K562 (cell line): ENCODE measurements around the gene PHF12. TPM values are rescaled to one million over a fixed set of nuclear protein-coding genes. Genes with fewer than 3 reads are reported as not detected.
A peak's percentile ranks its signal among the peaks of the same experiment; 100 is the strongest.

ENCODE experiments used
- CC2D1A ChIP-seq: fragments of 450-650 bp; IDR thresholded peaks from 2 replicates; pipeline ENCODE4 v1.6.1; 2017; ENCODE audit warnings: mild to moderate bottlenecking
- CTBP1 ChIP-seq: fragments of 450-650 bp; IDR thresholded peaks from 2 replicates; pipeline ENCODE4 v1.6.1; 2016; ENCODE audit warnings: borderline replicate concordance
- ESRRA ChIP-seq: fragments of 450-650 bp; IDR thresholded peaks from 2 replicates; pipeline ENCODE4 v1.6.1; 2014; ENCODE audit warnings: low read depth, mild to moderate bottlenecking, moderate library complexity, borderline replicate concordance
- ESRRB ChIP-seq: fragments of 250-450 bp; sonication (Bioruptor Pico); IDR thresholded peaks from 2 replicates; pipeline ENCODE4 v1.5.0; 2020; ENCODE audit warnings: mild to moderate bottlenecking, moderate library complexity, borderline replicate concordance
- FOXJ3 ChIP-seq: sonication (generic); formaldehyde crosslinking; IDR thresholded peaks from 2 replicates; pipeline ENCODE4 v1.4.0; 2020; ENCODE audit warnings: mild to moderate bottlenecking, missing genetic modification reagents
- MEIS2 ChIP-seq: fragments of 450-650 bp; IDR thresholded peaks from 2 replicates; pipeline ENCODE4 v1.6.1; 2014; ENCODE audit warnings: mild to moderate bottlenecking; ENCODE audit not compliant: partially characterized antibody
- MIER1 ChIP-seq: fragments of 450-650 bp; IDR thresholded peaks from 2 replicates; pipeline ENCODE4 v1.6.1; 2016; ENCODE audit warnings: antibody characterized with exemption, mild to moderate bottlenecking, low read depth
- NELFE ChIP-seq: IDR thresholded peaks from 2 replicates; pipeline ENCODE4 v1.6.1; 2011; ENCODE audit warnings: mild to moderate bottlenecking; ENCODE audit not compliant: insufficient read depth, insufficient read length
- PPARD ChIP-seq: fragments of 250-450 bp; sonication (Bioruptor Pico); IDR thresholded peaks from 2 replicates; pipeline ENCODE4 v1.8.0; 2022; ENCODE audit warnings: inconsistent platforms, mild to moderate bottlenecking, moderate library complexity
- RBM34 ChIP-seq: fragments of 200-400 bp; formaldehyde crosslinking; IDR thresholded peaks from 2 replicates; pipeline ENCODE4 v1.6.1; 2018; ENCODE audit warnings: low read length, borderline replicate concordance; ENCODE audit not compliant: insufficient read depth
- SNIP1 ChIP-seq: fragments of 450-650 bp; IDR thresholded peaks from 2 replicates; pipeline ENCODE4 v1.7.1; 2017; ENCODE audit warnings: low read depth, mild to moderate bottlenecking
- ZNF146 ChIP-seq: IDR thresholded peaks from one replicate; pipeline ENCODE4 v1.6.1; 2018; ENCODE audit warnings: missing compliant biosample characterization; ENCODE audit not compliant: unreplicated experiment
- ZNF3 ChIP-seq: fragments of 250-450 bp; sonication (Bioruptor Pico); IDR thresholded peaks from 2 replicates; pipeline ENCODE4 v1.5.0; 2021; ENCODE audit warnings: mild to moderate bottlenecking, moderate library complexity
- ZNF76 ChIP-seq: fragments of 250-450 bp; sonication (Bioruptor Pico); IDR thresholded peaks from 2 replicates; pipeline ENCODE4 v1.4.0; 2020; ENCODE audit warnings: mild to moderate bottlenecking, moderate library complexity, borderline replicate concordance
- ZSCAN29 ChIP-seq: fragments of 450-650 bp; IDR thresholded peaks from 2 replicates; pipeline ENCODE4 v1.6.1; 2017
- polyA plus RNA-seq, 8 experiments: library from polyadenylated mRNA; depleted of rRNA in 4 of 8; stranded (reverse) in 5 of 8; unstranded in 3 of 8; fragments of >200 nt; fragmentation: Nextera tagmentation in 2 of 8; fragmentation: Illumina TruSeq in 1 of 8; extraction: Ambion mirVana in 2 of 8; extraction: Trizol in 1 of 8; gene quantifications; 2 replicates each; pipeline versions ENCODE4 v1.2.1 to v1.2.3, GENCODE V29; 2011 to 2014; ENCODE audit warnings: inconsistent platforms in 1 of 8, missing spikeins in 1 of 8
- total RNA-seq, 7 experiments: library from RNA; depleted of rRNA in 6 of 7; stranded (reverse); fragments of >200 nt in 6 of 7; fragmentation: Illumina TruSeq in 2 of 7; extraction: Trizol in 2 of 7; gene quantifications; 2 replicates each; pipeline versions ENCODE4 v1.2.1 to v1.2.3, GENCODE V29; 2011 to 2021; ENCODE audit warnings: low replicate concordance in 1 of 7
- TF ChIP-seq, protein P1 (sequence below): sonication (generic); formaldehyde crosslinking; IDR thresholded peaks from 2 replicates; pipeline ENCODE4 v1.8.0; 2023; ENCODE audit warnings: missing genetic modification reagents, mild to moderate bottlenecking, borderline replicate concordance
- TF ChIP-seq, protein P2 (sequence below): sonication (generic); formaldehyde crosslinking; IDR thresholded peaks from 2 replicates; pipeline ENCODE4 v1.8.0; 2022; ENCODE audit warnings: missing genetic modification reagents, mild to moderate bottlenecking, moderate library complexity, borderline replicate concordance
- TF ChIP-seq, protein P3 (sequence below): fragments of 250-450 bp; sonication (Bioruptor Pico); IDR thresholded peaks from 2 replicates; pipeline ENCODE4 v1.5.0; 2021; ENCODE audit warnings: mild to moderate bottlenecking, moderate library complexity

The PHF12 gene
- total and polyA plus RNA-seq, 9 of the 15 experiments (the other 6 are each of a cell fraction or from before 2014, with no cell fraction given), result 0.82 to 31.3 (median 13.5) TPM

DNA sequence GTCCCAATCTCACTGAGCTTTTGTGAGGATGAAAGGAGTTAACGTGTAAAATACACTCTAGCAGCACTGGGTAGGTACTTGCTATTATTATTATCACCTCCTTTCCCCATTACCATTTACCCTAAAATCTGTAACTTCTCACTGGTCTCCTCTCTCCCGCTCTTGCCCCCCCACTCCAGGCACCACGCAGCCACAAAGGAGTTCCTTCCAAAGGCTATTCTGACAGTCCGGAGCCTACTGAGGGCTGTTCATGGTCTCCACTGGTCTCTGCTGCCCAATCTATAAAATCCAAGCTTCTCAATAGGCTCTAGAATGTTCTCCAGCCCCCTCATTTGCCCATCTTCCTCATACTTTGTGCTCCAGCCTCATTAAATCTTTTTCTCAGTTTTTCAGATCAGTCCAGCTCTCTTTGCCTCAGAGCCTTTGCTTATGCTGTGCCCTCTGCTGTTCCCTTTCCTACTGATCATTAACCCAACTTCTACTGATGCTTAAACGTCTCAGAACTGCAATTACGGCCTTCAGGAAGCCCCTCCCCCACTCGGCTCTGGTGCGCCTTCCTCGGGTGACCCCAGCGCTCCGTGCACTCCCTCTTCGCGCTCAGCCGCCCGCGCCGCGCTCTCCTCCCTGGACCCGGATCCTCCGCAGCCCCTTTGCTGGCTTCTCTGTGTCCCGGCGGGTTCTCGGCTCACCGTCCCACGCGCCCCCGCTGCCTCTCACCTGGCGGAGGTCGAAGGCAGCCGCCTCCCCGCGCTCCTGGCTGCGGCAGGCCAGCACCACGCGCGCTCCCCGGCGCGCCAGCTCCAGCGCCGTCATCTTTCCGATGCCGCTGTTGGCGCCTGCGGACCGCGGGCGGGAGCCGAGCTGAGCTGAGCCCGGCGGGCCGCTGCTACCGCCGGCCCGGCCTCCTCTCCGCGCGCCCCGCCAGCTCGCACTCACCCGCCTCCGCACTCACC is 49.2 kb downstream of the PHF12 start (continued):
- TF ChIP-seq ZNF146 (CRISPR knock-in tag) (no peak), ESRRB (no peak), SNIP1 (no peak), CC2D1A (peak; percentile 57; the same call in 1 of the 2 replicates), ZSCAN29 (no peak), PPARD (CRISPR knock-in tag) (no peak), ZNF3 (no peak), ZNF76 (no peak), NELFE (no peak), ESRRA (no peak; the same call in 1 of the 2 replicates), MEIS2 (no peak), CTBP1 (no peak), FOXJ3 (CRISPR knock-in tag) (no peak), RBM34 (0 out of 2 replicates have a peak, but pooled peaks have one; percentile 47), MIER1 (no peak)
- TF ChIP-seq, protein P1, sequence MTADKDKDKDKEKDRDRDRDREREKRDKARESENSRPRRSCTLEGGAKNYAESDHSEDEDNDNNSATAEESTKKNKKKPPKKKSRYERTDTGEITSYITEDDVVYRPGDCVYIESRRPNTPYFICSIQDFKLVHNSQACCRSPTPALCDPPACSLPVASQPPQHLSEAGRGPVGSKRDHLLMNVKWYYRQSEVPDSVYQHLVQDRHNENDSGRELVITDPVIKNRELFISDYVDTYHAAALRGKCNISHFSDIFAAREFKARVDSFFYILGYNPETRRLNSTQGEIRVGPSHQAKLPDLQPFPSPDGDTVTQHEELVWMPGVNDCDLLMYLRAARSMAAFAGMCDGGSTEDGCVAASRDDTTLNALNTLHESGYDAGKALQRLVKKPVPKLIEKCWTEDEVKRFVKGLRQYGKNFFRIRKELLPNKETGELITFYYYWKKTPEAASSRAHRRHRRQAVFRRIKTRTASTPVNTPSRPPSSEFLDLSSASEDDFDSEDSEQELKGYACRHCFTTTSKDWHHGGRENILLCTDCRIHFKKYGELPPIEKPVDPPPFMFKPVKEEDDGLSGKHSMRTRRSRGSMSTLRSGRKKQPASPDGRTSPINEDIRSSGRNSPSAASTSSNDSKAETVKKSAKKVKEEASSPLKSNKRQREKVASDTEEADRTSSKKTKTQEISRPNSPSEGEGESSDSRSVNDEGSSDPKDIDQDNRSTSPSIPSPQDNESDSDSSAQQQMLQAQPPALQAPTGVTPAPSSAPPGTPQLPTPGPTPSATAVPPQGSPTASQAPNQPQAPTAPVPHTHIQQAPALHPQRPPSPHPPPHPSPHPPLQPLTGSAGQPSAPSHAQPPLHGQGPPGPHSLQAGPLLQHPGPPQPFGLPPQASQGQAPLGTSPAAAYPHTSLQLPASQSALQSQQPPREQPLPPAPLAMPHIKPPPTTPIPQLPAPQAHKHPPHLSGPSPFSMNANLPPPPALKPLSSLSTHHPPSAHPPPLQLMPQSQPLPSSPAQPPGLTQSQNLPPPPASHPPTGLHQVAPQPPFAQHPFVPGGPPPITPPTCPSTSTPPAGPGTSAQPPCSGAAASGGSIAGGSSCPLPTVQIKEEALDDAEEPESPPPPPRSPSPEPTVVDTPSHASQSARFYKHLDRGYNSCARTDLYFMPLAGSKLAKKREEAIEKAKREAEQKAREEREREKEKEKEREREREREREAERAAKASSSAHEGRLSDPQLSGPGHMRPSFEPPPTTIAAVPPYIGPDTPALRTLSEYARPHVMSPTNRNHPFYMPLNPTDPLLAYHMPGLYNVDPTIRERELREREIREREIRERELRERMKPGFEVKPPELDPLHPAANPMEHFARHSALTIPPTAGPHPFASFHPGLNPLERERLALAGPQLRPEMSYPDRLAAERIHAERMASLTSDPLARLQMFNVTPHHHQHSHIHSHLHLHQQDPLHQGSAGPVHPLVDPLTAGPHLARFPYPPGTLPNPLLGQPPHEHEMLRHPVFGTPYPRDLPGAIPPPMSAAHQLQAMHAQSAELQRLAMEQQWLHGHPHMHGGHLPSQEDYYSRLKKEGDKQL (CRISPR knock-in tag), result 0 out of 2 replicates have a peak, but pooled peaks have one; percentile 78
- TF ChIP-seq, protein P2, sequence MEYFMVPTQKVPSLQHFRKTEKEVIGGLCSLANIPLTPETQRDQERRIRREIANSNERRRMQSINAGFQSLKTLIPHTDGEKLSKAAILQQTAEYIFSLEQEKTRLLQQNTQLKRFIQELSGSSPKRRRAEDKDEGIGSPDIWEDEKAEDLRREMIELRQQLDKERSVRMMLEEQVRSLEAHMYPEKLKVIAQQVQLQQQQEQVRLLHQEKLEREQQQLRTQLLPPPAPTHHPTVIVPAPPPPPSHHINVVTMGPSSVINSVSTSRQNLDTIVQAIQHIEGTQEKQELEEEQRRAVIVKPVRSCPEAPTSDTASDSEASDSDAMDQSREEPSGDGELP (CRISPR knock-in tag), result no peak
- TF ChIP-seq, protein P3, sequence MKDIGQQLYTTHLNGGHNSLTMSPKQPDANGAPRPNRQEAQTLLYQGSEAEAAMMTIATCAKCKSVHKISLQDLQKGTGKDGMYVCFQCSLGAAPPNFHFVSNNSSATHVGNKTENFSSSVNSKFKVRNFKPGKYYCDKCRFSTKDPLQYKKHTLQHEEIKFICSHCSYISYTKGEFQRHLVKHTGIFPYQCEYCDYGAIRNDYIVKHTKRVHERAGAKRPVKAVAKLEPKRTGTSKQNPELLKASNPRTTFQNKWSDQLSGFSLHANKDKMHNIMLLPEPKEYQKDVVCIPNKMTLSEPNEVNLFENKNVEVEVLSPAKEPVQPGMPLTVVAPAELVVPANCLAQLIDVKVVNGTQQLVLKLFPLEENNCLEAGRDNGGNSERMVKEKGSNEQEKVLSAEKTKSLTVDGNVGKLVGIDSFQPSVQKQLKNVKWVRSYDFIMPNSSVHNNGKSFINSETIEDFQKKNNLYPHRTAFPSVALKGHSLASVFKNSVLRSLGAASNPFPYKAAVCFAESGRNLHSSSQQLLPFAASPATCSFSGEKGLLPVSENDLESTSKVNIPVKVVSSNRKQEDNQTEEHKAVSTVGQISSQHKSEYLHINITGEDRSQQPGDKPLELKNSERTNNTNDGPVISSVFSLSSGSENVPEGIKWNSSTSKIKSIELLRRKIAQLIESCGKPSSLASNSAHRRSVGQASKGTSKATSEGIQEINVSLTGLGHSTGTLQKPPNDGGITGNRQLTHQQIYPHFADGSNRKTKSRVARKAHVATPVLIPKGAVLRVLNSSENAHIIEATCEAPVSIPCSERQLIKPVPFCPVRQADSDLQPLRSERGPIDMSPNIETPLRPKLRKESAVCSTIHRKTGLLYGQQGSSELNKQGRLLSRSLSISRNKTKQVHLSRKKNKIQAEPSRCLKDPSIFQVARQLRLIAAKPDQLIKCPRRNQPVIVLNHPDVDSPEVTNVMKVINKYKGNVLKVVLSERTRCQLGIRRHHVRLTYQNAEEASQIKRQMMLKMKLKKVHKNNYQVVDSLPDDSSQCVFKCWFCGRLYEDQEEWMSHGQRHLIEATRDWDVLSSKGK (CRISPR knock-in tag), result no peak
